PC-9 (cell line): ENCODE results near the gene CDK8. TPM values are rescaled to one million over a fixed set of nuclear protein-coding genes. Genes with fewer than 3 reads are reported as not detected.

ENCODE experiments used
- BruUV-seq: library from RNA; stranded (reverse); fragments of 400-500 nt; replicated peaks from 2 replicates; lab custom pipeline; 2021; lab: Mats Ljungman, UMichigan
- CTCF ChIA-PET: fragments of 300-600 bp; sonication (Branson Sonifier 250); formaldehyde crosslinking; loops from one replicate; lab custom pipeline; 2022; ENCODE audit warnings: antibody characterized with exemption; lab: Charles Lee
- POLR2A ChIA-PET: fragments of 300-600 bp; sonication (Branson Sonifier 250); formaldehyde crosslinking; loops from one replicate; lab custom pipeline; 2022; ENCODE audit warnings: antibody characterized with exemption; ENCODE audit not compliant: unreplicated experiment; lab: Charles Lee
- DNase-seq, 2 experiments: peaks; one replicate each; pipeline versions ENCODE4 v3.0.0 to v3.0.0-alpha.2; 2015 to 2022; ENCODE audit warnings: mixed read lengths in 1 of 2
- H2AFZ ChIP-seq: fragments of 200-600 bp; sonication (generic); 2 replicates; pipeline ENCODE4 v1.8.1; 2017; ENCODE audit warnings: antibody characterized with exemption
- H3F3A ChIP-seq: fragments of 200-600 bp; sonication (generic); 2 replicates; pipeline ENCODE4 v1.8.1; 2017; ENCODE audit warnings: antibody characterized with exemption, mild to moderate bottlenecking, low read depth; ENCODE audit not compliant: insufficient read depth
- H3K27ac ChIP-seq: fragments of 200-600 bp; sonication (generic); 2 replicates; pipeline ENCODE4 v1.6.1; 2016; ENCODE audit warnings: mixed run types
- H3K27me3 ChIP-seq: fragments of 200-600 bp; sonication (generic); 2 replicates; pipeline ENCODE4 v1.6.1; 2016; ENCODE audit warnings: low read depth, mixed run types; ENCODE audit not compliant: insufficient read depth
- H3K36me3 ChIP-seq: fragments of 200-600 bp; sonication (generic); 2 replicates; pipeline ENCODE4 v1.6.1; 2016; ENCODE audit warnings: low read depth, mixed run types
- H3K4me1 ChIP-seq: fragments of 200-600 bp; sonication (generic); replicated peaks from 2 replicates; pipeline ENCODE4 v1.6.1; 2016; ENCODE audit warnings: mixed run types; ENCODE audit not compliant: insufficient read depth
- H3K4me2 ChIP-seq: fragments of 200-600 bp; sonication (generic); 2 replicates; pipeline ENCODE4 v1.6.1; 2017; ENCODE audit warnings: mixed run types
- H3K4me3 ChIP-seq: fragments of 200-600 bp; sonication (generic); 2 replicates; pipeline ENCODE4 v1.6.1; 2016; ENCODE audit warnings: mixed run types
- H3K79me2 ChIP-seq: fragments of 200-600 bp; sonication (generic); 2 replicates; pipeline ENCODE4 v1.6.1; 2017; ENCODE audit warnings: low read depth, mixed run types
- H3K9me2 ChIP-seq: fragments of 200-600 bp; sonication (generic); 2 replicates; pipeline ENCODE4 v1.8.1; 2017; ENCODE audit warnings: mild to moderate bottlenecking; ENCODE audit not compliant: insufficient read depth
- H3K9me3 ChIP-seq: fragments of 200-600 bp; sonication (generic); 2 replicates; pipeline ENCODE4 v1.8.1; 2016; ENCODE audit warnings: low read depth; ENCODE audit not compliant: insufficient read depth
- H4K20me1 ChIP-seq: fragments of 200-600 bp; sonication (generic); 2 replicates; pipeline ENCODE4 v1.8.1; 2017; ENCODE audit not compliant: insufficient read depth
- CTCF ChIP-seq: fragments of 200-600 bp; sonication (generic); conservative IDR thresholded peaks from 2 replicates; pipeline ENCODE4 v1.6.1; 2017; ENCODE audit warnings: mixed run types, antibody characterized with exemption, mild to moderate bottlenecking, moderate library complexity
- EZH2 ChIP-seq: fragments of 200-600 bp; sonication (generic); IDR thresholded peaks from 2 replicates; pipeline ENCODE4 v1.8.0; 2017; ENCODE audit warnings: antibody characterized with exemption, low read depth
- intact Hi-C: fragments of 100-400 bp; cut with micrococcal nuclease; formaldehyde crosslinking; loops from one replicate; pipeline ENCODE4 v1.10.0; 2022; ENCODE audit not compliant: unreplicated experiment
- total RNA-seq: library from RNA; stranded (reverse); gene quantifications from 2 replicates; pipeline ENCODE4 v1.2.3, GENCODE V29; 2021

Gene CDK8
- total RNA-seq, 1 experiment from 2014 or later = 14.8 TPM

DNA sequence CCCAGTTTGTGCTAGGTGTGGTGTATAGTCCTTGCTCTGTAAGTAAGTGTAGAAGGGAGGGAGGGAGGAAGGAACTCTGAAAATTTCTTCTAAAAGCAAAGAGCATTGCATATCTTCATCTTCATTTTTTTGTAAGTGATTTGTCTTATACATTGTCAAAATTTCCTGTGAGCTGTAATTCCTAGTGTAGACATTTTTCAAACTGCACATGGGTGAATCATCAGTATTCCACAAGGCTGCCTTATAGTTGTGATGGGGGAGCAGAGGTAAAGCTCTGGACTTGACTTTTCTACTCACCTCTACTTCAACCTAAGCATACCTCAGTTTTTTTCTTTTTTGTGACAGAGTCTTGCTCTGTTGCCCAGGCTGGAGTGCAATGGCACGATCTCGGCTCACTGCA, 86.9 kb downstream of the CDK8 start:
- no peaks in the 10 kb centered on the region for H3K9me2 ChIP-seq
- H3K4me1 ChIP-seq = no peaks in the 10 kb centered on the region
- no peaks in the 10 kb centered on the region for H3K36me3 ChIP-seq
- peaks cover 1% of the 10 kb centered on the region; the same call in 1 of the 2 replicates for H3F3A ChIP-seq
- CTCF ChIA-PET = no interaction called here
- intact Hi-C loops = no loop called here
- no peak for TF ChIP-seq EZH2
- TF ChIP-seq CTCF = no peak
- no peak for DNase-seq
- peaks cover 6% of the 10 kb centered on the region; the same call in 1 of the 2 replicates for H4K20me1 ChIP-seq
- no peak overlapping the region for H2AFZ ChIP-seq
- no peaks in the 10 kb centered on the region for H3K79me2 ChIP-seq
- no TSS peak for BruUV-seq
- POLR2A ChIA-PET = no interaction called here
- H3K27ac ChIP-seq = no peak overlapping the region
- no peaks in the 10 kb centered on the region for H3K27me3 ChIP-seq
- H3K4me2 ChIP-seq = no peak overlapping the region
- no peak overlapping the region for H3K4me3 ChIP-seq
- no peaks in the 10 kb centered on the region for H3K9me3 ChIP-seq

- H3K27ac ChIP-seq = no peak overlapping the region
- peaks cover 6% of the 10 kb centered on the region; the same call in 1 of the 2 replicates for H3F3A ChIP-seq
- no TSS peak for BruUV-seq
- no peaks in the 10 kb centered on the region for H3K4me1 ChIP-seq
- no peaks in the 10 kb centered on the region for H4K20me1 ChIP-seq
- H3K4me2 ChIP-seq = no peak overlapping the region
- no peak for TF ChIP-seq CTCF
- no peak for TF ChIP-seq EZH2
- intact Hi-C loops = no loop called here
- no peaks in the 10 kb centered on the region for H3K79me2 ChIP-seq
- H3K36me3 ChIP-seq = no peaks in the 10 kb centered on the region
- H2AFZ ChIP-seq = no peak overlapping the region
- no peaks in the 10 kb centered on the region for H3K9me2 ChIP-seq
- H3K9me3 ChIP-seq = no peaks in the 10 kb centered on the region
- ChIA-PET POLR2A (no interaction called here), CTCF (no interaction called here)
- no peak for DNase-seq
- no peaks in the 10 kb centered on the region for H3K27me3 ChIP-seq
- H3K4me3 ChIP-seq = no peak overlapping the region
These were observed 89.0 kb downstream of the CDK8 start for GRCh38 chr13:26342898-26343297.

- H3K4me3 ChIP-seq = no peak overlapping the region
- H3K36me3 ChIP-seq = no peaks in the 10 kb centered on the region
- no peak overlapping the region for H2AFZ ChIP-seq
- ChIA-PET CTCF (no interaction called here), POLR2A (no interaction called here)
- no peaks in the 10 kb centered on the region for H4K20me1 ChIP-seq
- H3K9me3 ChIP-seq = no peaks in the 10 kb centered on the region
- no peaks in the 10 kb centered on the region for H3K79me2 ChIP-seq
- intact Hi-C loops = no loop called here
- H3F3A ChIP-seq = peaks cover 6% of the 10 kb centered on the region; the same call in 1 of the 2 replicates
- no peaks in the 10 kb centered on the region for H3K27me3 ChIP-seq
- H3K27ac ChIP-seq = no peak overlapping the region
- H3K4me1 ChIP-seq = no peaks in the 10 kb centered on the region
- no peaks in the 10 kb centered on the region for H3K9me2 ChIP-seq
- no peak for DNase-seq
- H3K4me2 ChIP-seq = no peak overlapping the region
- BruUV-seq = no TSS peak
- TF ChIP-seq CTCF = no peak
- TF ChIP-seq EZH2 = no peak
These were observed 89.9 kb downstream of the CDK8 start for GRCh38 chr13:26343816-26344215.
